ENCODE results near the gene GRIP2.

The GRIP2 gene

GRCh38 chr3:14587740-14588360, 47.7 kb upstream of the GRIP2 start:
- POLR2A ChIA-PET, result no interaction called here
- TF ChIP-seq RBAK (tag by site-specific recombination; IDR thresholded peaks at IDR 0.05), result no peak
- no peak for TF ChIP-seq ZNF239 (tag by site-specific recombination; IDR thresholded peaks at IDR 0.05)
- TF ChIP-seq KLF10 (tag by site-specific recombination; IDR thresholded peaks at IDR 0.05), result no peak
- no peak for TF ChIP-seq ZNF501 (tag by site-specific recombination; IDR thresholded peaks at IDR 0.05)
- no peak for TF ChIP-seq ZNF580 (tag by site-specific recombination; IDR thresholded peaks at IDR 0.05)
- TF ChIP-seq ZNF302 (tag by site-specific recombination; IDR thresholded peaks at IDR 0.05; ENCODE audit: low read depth), result no peak
- no peak for TF ChIP-seq ZNF629 (tag by site-specific recombination; IDR thresholded peaks at IDR 0.05)
- Histone ChIP-seq H3K27ac (ENCODE audit: extremely low read depth, low read depth, low read length) (no peak overlapping the region), H3K4me1 (ENCODE audit: control insufficient read depth, insufficient read depth, low read length) (no peaks in the 10 kb centered on the region), H3K9me3 (ENCODE audit: control insufficient read depth, insufficient read depth, low read depth, low read length) (no peaks in the 10 kb centered on the region), H3K4me3 (ENCODE audit: low read depth, low read length) (no peak overlapping the region), H3K36me3 (ENCODE audit: control insufficient read depth in 2 of 2, insufficient read depth in 1 of 2, low read length in 2 of 2) (no peaks in the 10 kb centered on the region)
- CTCF ChIA-PET, result interaction anchor here (0.7 to 1.1 kb wide), 2 partner anchors 12 to 14 kb away, joined by 3 to 4 read pairs; no protein-coding TSS in a partner anchor

GRCh38 chr3:14586611-14587010, 46.5 kb upstream of the GRIP2 start:
- ChIA-PET POLR2A (no interaction called here), CTCF (no interaction called here)
- H3K36me3 ChIP-seq (ENCODE audit: control insufficient read depth in 2 of 2, insufficient read depth in 1 of 2, low read length in 2 of 2), result no peaks in the 10 kb centered on the region
- H3K4me3 ChIP-seq (ENCODE audit: low read depth, low read length), result no peak overlapping the region
- H3K9me3 ChIP-seq (ENCODE audit: control insufficient read depth, insufficient read depth, low read depth, low read length), result no peaks in the 10 kb centered on the region
- H3K4me1 ChIP-seq (ENCODE audit: control insufficient read depth, insufficient read depth, low read length), result no peaks in the 10 kb centered on the region
- TF ChIP-seq MZF1 (tag by site-specific recombination; IDR thresholded peaks at IDR 0.05; ENCODE audit: borderline replicate concordance) (peak; percentile 90; the same call in 1 of the 2 replicates), ZNF596 (tag by site-specific recombination; IDR thresholded peaks at IDR 0.05) (no peak), SCRT1 (tag by site-specific recombination; IDR thresholded peaks at IDR 0.05; ENCODE audit: borderline replicate concordance) (no peak)
- H3K27ac ChIP-seq (ENCODE audit: extremely low read depth, low read depth, low read length), result no peak overlapping the region

GRCh38 chr3:14583548-14584091, 43.5 kb upstream of the GRIP2 start:
- CTCF ChIA-PET, result no interaction called here
- POLR2A ChIA-PET, result no interaction called here
- Histone ChIP-seq H3K4me1 (ENCODE audit: control insufficient read depth, insufficient read depth, low read length) (no peaks in the 10 kb centered on the region), H3K36me3 (ENCODE audit: control insufficient read depth in 2 of 2, insufficient read depth in 1 of 2, low read length in 2 of 2) (no peaks in the 10 kb centered on the region), H3K27ac (ENCODE audit: extremely low read depth, low read depth, low read length) (no peak overlapping the region), H3K4me3 (ENCODE audit: low read depth, low read length) (no peak overlapping the region), H3K9me3 (ENCODE audit: control insufficient read depth, insufficient read depth, low read depth, low read length) (no peaks in the 10 kb centered on the region)
- TF ChIP-seq ZNF548 (tag by site-specific recombination; IDR thresholded peaks at IDR 0.05), result no peak
- TF ChIP-seq ZNF449 (tag by site-specific recombination; IDR thresholded peaks at IDR 0.05), result peak; percentile 97

GRCh38 chr3:14582045-14582410, 41.9 kb upstream of the GRIP2 start:
- Histone ChIP-seq H3K27ac (ENCODE audit: extremely low read depth, low read depth, low read length) (no peak overlapping the region), H3K4me3 (ENCODE audit: low read depth, low read length) (no peak overlapping the region), H3K4me1 (ENCODE audit: control insufficient read depth, insufficient read depth, low read length) (no peaks in the 10 kb centered on the region), H3K9me3 (ENCODE audit: control insufficient read depth, insufficient read depth, low read depth, low read length) (no peaks in the 10 kb centered on the region), H3K36me3 (ENCODE audit: control insufficient read depth in 2 of 2, insufficient read depth in 1 of 2, low read length in 2 of 2) (no peaks in the 10 kb centered on the region)
- ChIA-PET POLR2A (no interaction called here), CTCF (no interaction called here)
- TF ChIP-seq ZNF530 (tag by site-specific recombination; IDR thresholded peaks at IDR 0.05; ENCODE audit: low read depth) (no peak), FEZF1 (tag by site-specific recombination; IDR thresholded peaks at IDR 0.05) (no peak), MZF1 (tag by site-specific recombination; IDR thresholded peaks at IDR 0.05; ENCODE audit: borderline replicate concordance) (no peak), SCRT2 (tag by site-specific recombination; IDR thresholded peaks at IDR 0.05) (peak; percentile 5), ZNF214 (tag by site-specific recombination; IDR thresholded peaks at IDR 0.05; ENCODE audit: borderline replicate concordance) (no peak), ZFP41 (tag by site-specific recombination; IDR thresholded peaks at IDR 0.05; ENCODE audit: borderline replicate concordance) (no peak)
